RCC 7860 (cell line): ENCODE results near the gene LYZL1.
"Not testable (repeated sequence)": the region's sequence is repeated elsewhere in the genome, so short reads cannot be mapped to it uniquely, and the experiment has no call there.

ENCODE experiments used
- DNase-seq: peaks from one replicate; pipeline ENCODE4 v3.0.0-alpha.2; 2015; ENCODE audit warnings: low spot score
- FAIRE-seq: peaks from 2 replicates; lab custom pipeline; 2012; peaks lifted over from hg19 to GRCh38; lab: Jason Lieb, UNC

Gene LYZL1

GRCh38 chr10:29326886-29327745, 38.2 kb downstream of the LYZL1 start:
- FAIRE-seq: no peak
- DNase-seq: no peak

- FAIRE-seq (no peak), DNase-seq (no peak)
Observed at GRCh38 chr10:29327746-29328102, 38.9 kb downstream of the LYZL1 start.

GRCh38 chr10:29328983-29329382, 40.1 kb downstream of the LYZL1 start:
- FAIRE-seq: no peak
- no peak for DNase-seq

- no peak for DNase-seq
- no peak for FAIRE-seq
Observed at GRCh38 chr10:29329420-29329819, 40.5 kb downstream of the LYZL1 start.

GRCh38 chr10:29332061-29332760, 43.3 kb downstream of the LYZL1 start:
- DNase-seq (no peak), FAIRE-seq (no peak)

- FAIRE-seq (no peak), DNase-seq (no peak)
Observed at GRCh38 chr10:29332761-29333148, 43.9 kb downstream of the LYZL1 start.

GRCh38 chr10:29337526-29337925, 48.7 kb downstream of the LYZL1 start:
- FAIRE-seq, DNase-seq: not testable (repeated sequence)

GRCh38 chr10:29343607-29344038, 54.8 kb downstream of the LYZL1 start:
- DNase-seq (no peak), FAIRE-seq (no peak)

GRCh38 chr10:29344073-29344820, 55.4 kb downstream of the LYZL1 start:
- no peak for DNase-seq
- FAIRE-seq: no peak

GRCh38 chr10:29345144-29345909, 56.5 kb downstream of the LYZL1 start:
- DNase-seq: no peak
- no peak for FAIRE-seq

- DNase-seq: no peak
- FAIRE-seq: no peak
Observed at GRCh38 chr10:29345910-29346209, 57.0 kb downstream of the LYZL1 start.

GRCh38 chr10:29346296-29347001, 57.6 kb downstream of the LYZL1 start:
- no peak for FAIRE-seq
- DNase-seq: no peak

GRCh38 chr10:29348836-29349235, 60.0 kb downstream of the LYZL1 start:
- FAIRE-seq (no peak), DNase-seq (no peak)

GRCh38 chr10:29353305-29353704, 64.4 kb downstream of the LYZL1 start:
- FAIRE-seq: no peak
- DNase-seq: no peak

GRCh38 chr10:29353887-29354561, 65.2 kb downstream of the LYZL1 start:
- DNase-seq: no peak
- no peak for FAIRE-seq

- no peak for DNase-seq
- FAIRE-seq: no peak
Observed at GRCh38 chr10:29355411-29355991, 66.6 kb downstream of the LYZL1 start.

- DNase-seq: peak; percentile 83
- peak; percentile 93 for FAIRE-seq
Observed at GRCh38 chr10:29356931-29357330, 68.1 kb downstream of the LYZL1 start.

- DNase-seq: no peak
Observed at GRCh38 chr10:29358010-29358616, 69.2 kb downstream of the LYZL1 start.

More at GRCh38 chr10:29358010-29358616, 69.2 kb downstream of the LYZL1 start:
- FAIRE-seq: no peak
